ENCODE data around the gene BCAN.

- TF ChIP-seq EZH2 (IDR thresholded peaks at IDR 0.05) (no peak), POLR2AphosphoS5 (IDR thresholded peaks at IDR 0.05; ENCODE audit: borderline replicate concordance, low read depth, low read length) (no peak), FOXP2 (optimal IDR thresholded peaks at IDR 0.05; ENCODE audit: control extremely low read depth, extremely low read length, insufficient read depth) (no peak)
Observed at GRCh38 chr1:156689953-156690674, 48.2 kb downstream of the BCAN start.

Measured in SK-N-MC (cell line).